ENCODE data around the gene ADCY3. TPM values are rescaled to one million over a fixed set of nuclear protein-coding genes. Genes with fewer than 3 reads are reported as not detected.

Gene ADCY3
- total and polyA plus RNA-seq, 12 donors = 8.0 to 72.0 (median 35.1) TPM

GRCh38 chr2:24845691-24846090 is 74.3 kb downstream of the ADCY3 start:
- intact Hi-C loops (cut with DNase I) = no loop called here
- 91 to 100% (median 93%) methylated on average over 3 to 5 of the region's 5 CpGs for WGBS, 4 donors

GRCh38 chr2:24844023-24844685 is 75.9 kb downstream of the ADCY3 start:
- WGBS, 4 donors = 90 to 97% (median 95%) methylated on average over 7 to 9 of the region's 9 CpGs
- no peak for DNase-seq
- H3K27me3 ChIP-seq = no peaks in the 10 kb centered on the region
- no peaks in the 10 kb centered on the region for H3K4me1 ChIP-seq (replicated peaks in 1 of 2)
- no peaks in the 10 kb centered on the region for H3K9me3 ChIP-seq (replicated peaks in 1 of 3)
- H3K36me3 ChIP-seq (replicated peaks in 1 of 2) = no peaks in the 10 kb centered on the region
- TF ChIP-seq POLR2A (IDR thresholded peaks at IDR 0.05) = no peak
- no peak for TF ChIP-seq CTCF (IDR thresholded peaks at IDR 0.05)
- H3K27ac ChIP-seq = no peak overlapping the region
- intact Hi-C loops (cut with DNase I) = no loop called here
- H3K4me3 ChIP-seq = no peak overlapping the region

More at GRCh38 chr2:24845691-24846090, 74.3 kb downstream of the ADCY3 start:
- Histone ChIP-seq H3K4me1 (replicated peaks in 1 of 2) (no peaks in the 10 kb centered on the region), H3K27me3 (no peaks in the 10 kb centered on the region), H3K27ac (no peak overlapping the region), H3K9me3 (replicated peaks in 1 of 3) (no peaks in the 10 kb centered on the region), H3K36me3 (replicated peaks in 1 of 2) (no peaks in the 10 kb centered on the region), H3K4me3 (no peak overlapping the region)
- TF ChIP-seq CTCF (IDR thresholded peaks at IDR 0.05) = no peak
- no peak for TF ChIP-seq POLR2A (IDR thresholded peaks at IDR 0.05)
- no peak for DNase-seq

- 90 to 96% (median 93%) methylated on average over 12 of the region's 12 CpGs for WGBS, 4 donors
- no peak for DNase-seq
- TF ChIP-seq CTCF (IDR thresholded peaks at IDR 0.05) = no peak
- no peak for TF ChIP-seq POLR2A (IDR thresholded peaks at IDR 0.05)
Observed at GRCh38 chr2:24843330-24843860, 76.6 kb downstream of the ADCY3 start.

GRCh38 chr2:24842081-24843050 is 77.7 kb downstream of the ADCY3 start:
- DNase-seq = no peak
- WGBS, 4 donors = 94 to 96% (median 95%) methylated on average over 28 to 39 of the region's 39 CpGs
- intact Hi-C loops (cut with DNase I) = no loop called here

More at GRCh38 chr2:24843330-24843860, 76.6 kb downstream of the ADCY3 start:
- no peak overlapping the region for H3K27ac ChIP-seq
- H3K9me3 ChIP-seq (replicated peaks in 1 of 3) = no peaks in the 10 kb centered on the region
- H3K27me3 ChIP-seq = no peaks in the 10 kb centered on the region
- H3K36me3 ChIP-seq (replicated peaks in 1 of 2) = no peaks in the 10 kb centered on the region
- intact Hi-C loops (cut with DNase I) = no loop called here
- H3K4me1 ChIP-seq (replicated peaks in 1 of 2) = no peaks in the 10 kb centered on the region
- H3K4me3 ChIP-seq = no peak overlapping the region

More at GRCh38 chr2:24842081-24843050, 77.7 kb downstream of the ADCY3 start:
- Histone ChIP-seq H3K4me1 (replicated peaks in 1 of 2) (no peaks in the 10 kb centered on the region), H3K9me3 (replicated peaks in 1 of 3) (no peaks in the 10 kb centered on the region), H3K27ac (no peak overlapping the region), H3K36me3 (replicated peaks in 1 of 2) (no peaks in the 10 kb centered on the region), H3K4me3 (no peak overlapping the region), H3K27me3 (no peaks in the 10 kb centered on the region)
- TF ChIP-seq CTCF (IDR thresholded peaks at IDR 0.05) = no peak
- no peak for TF ChIP-seq POLR2A (IDR thresholded peaks at IDR 0.05)

All from adrenal gland (tissue), 12 donors.